ENCODE measurements around the gene SHKBP1. TPM values are rescaled to one million over a fixed set of nuclear protein-coding genes. Genes with fewer than 3 reads are reported as not detected.
A peak's percentile ranks its signal among the peaks of the same experiment; 100 is the strongest.

SHKBP1 gene
- total and polyA plus RNA-seq, 9 of the 15 experiments (the other 6 are each of a cell fraction or from before 2014, with no cell fraction given): 1.2 to 58.1 (median 22.3) TPM

DNA sequence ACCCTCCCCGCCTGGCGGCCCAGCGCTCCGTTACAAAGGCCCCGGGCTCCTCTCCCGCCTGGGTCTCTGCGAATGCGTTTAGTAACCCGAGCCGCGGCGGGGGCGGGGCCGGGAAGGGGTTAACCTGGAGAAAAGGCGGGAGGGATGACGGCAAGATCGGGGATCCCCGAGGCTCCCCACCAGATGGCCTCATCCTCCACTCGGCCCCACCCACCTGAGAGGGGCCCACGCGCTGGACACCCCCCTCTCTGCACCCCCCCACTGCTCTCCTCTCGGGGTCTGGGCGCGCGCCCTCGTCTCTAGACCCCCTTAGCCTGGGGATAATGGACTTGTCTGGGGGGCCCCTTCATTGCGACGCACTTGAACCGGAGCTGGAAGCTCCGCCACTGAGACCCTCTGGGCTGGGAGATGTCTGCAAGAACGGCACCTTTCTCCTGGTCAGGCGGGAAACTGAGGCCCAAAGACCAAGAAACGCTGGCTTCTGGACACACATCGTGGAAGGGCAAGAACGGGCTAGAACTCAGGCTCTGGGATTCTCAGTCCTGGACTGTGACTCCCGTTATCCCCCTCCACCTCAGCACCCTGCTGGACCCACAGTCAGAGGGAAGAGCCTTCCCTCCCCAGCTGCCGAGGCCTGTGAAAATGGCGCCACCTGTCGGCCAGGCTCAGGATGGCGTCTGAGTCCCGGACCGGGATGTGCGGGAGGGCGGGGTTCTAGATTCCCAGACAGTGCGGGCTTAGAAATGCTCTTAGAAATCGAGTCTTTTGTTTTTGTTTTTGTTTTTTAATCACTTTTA lies 21.6 kb downstream of the SHKBP1 start (continued):
- TF ChIP-seq, protein P1, sequence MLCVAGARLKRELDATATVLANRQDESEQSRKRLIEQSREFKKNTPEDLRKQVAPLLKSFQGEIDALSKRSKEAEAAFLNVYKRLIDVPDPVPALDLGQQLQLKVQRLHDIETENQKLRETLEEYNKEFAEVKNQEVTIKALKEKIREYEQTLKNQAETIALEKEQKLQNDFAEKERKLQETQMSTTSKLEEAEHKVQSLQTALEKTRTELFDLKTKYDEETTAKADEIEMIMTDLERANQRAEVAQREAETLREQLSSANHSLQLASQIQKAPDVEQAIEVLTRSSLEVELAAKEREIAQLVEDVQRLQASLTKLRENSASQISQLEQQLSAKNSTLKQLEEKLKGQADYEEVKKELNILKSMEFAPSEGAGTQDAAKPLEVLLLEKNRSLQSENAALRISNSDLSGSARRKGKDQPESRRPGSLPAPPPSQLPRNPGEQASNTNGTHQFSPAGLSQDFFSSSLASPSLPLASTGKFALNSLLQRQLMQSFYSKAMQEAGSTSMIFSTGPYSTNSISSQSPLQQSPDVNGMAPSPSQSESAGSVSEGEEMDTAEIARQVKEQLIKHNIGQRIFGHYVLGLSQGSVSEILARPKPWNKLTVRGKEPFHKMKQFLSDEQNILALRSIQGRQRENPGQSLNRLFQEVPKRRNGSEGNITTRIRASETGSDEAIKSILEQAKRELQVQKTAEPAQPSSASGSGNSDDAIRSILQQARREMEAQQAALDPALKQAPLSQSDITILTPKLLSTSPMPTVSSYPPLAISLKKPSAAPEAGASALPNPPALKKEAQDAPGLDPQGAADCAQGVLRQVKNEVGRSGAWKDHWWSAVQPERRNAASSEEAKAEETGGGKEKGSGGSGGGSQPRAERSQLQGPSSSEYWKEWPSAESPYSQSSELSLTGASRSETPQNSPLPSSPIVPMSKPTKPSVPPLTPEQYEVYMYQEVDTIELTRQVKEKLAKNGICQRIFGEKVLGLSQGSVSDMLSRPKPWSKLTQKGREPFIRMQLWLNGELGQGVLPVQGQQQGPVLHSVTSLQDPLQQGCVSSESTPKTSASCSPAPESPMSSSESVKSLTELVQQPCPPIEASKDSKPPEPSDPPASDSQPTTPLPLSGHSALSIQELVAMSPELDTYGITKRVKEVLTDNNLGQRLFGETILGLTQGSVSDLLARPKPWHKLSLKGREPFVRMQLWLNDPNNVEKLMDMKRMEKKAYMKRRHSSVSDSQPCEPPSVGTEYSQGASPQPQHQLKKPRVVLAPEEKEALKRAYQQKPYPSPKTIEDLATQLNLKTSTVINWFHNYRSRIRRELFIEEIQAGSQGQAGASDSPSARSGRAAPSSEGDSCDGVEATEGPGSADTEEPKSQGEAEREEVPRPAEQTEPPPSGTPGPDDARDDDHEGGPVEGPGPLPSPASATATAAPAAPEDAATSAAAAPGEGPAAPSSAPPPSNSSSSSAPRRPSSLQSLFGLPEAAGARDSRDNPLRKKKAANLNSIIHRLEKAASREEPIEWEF (CRISPR knock-in tag; IDR thresholded peaks at IDR 0.05): no peak
- TF ChIP-seq, protein P2, sequence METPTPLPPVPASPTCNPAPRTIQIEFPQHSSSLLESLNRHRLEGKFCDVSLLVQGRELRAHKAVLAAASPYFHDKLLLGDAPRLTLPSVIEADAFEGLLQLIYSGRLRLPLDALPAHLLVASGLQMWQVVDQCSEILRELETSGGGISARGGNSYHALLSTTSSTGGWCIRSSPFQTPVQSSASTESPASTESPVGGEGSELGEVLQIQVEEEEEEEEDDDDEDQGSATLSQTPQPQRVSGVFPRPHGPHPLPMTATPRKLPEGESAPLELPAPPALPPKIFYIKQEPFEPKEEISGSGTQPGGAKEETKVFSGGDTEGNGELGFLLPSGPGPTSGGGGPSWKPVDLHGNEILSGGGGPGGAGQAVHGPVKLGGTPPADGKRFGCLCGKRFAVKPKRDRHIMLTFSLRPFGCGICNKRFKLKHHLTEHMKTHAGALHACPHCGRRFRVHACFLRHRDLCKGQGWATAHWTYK (CRISPR knock-in tag; IDR thresholded peaks at IDR 0.05): no peak
- TF ChIP-seq, protein P3, sequence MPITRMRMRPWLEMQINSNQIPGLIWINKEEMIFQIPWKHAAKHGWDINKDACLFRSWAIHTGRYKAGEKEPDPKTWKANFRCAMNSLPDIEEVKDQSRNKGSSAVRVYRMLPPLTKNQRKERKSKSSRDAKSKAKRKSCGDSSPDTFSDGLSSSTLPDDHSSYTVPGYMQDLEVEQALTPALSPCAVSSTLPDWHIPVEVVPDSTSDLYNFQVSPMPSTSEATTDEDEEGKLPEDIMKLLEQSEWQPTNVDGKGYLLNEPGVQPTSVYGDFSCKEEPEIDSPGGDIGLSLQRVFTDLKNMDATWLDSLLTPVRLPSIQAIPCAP (CRISPR knock-in tag; IDR thresholded peaks at IDR 0.05; ENCODE audit: borderline replicate concordance): no peak
- peak; percentile 16 to 39; a peak in 1 of 4 replicates for TF ChIP-seq NRF1 (conservative IDR thresholded peaks at IDR 0.05 in 1 of 2, IDR thresholded peaks at IDR 0.05 in 1 of 2)
- TF ChIP-seq POU5F1 (IDR thresholded peaks at IDR 0.05; ENCODE audit: borderline replicate concordance, low read depth, low read length, partially characterized antibody): no peak
- no peak for TF ChIP-seq CBX3 (IDR thresholded peaks at IDR 0.05; ENCODE audit: borderline replicate concordance in 1 of 2, low read length in 2 of 2)
- TF ChIP-seq, protein P4, sequence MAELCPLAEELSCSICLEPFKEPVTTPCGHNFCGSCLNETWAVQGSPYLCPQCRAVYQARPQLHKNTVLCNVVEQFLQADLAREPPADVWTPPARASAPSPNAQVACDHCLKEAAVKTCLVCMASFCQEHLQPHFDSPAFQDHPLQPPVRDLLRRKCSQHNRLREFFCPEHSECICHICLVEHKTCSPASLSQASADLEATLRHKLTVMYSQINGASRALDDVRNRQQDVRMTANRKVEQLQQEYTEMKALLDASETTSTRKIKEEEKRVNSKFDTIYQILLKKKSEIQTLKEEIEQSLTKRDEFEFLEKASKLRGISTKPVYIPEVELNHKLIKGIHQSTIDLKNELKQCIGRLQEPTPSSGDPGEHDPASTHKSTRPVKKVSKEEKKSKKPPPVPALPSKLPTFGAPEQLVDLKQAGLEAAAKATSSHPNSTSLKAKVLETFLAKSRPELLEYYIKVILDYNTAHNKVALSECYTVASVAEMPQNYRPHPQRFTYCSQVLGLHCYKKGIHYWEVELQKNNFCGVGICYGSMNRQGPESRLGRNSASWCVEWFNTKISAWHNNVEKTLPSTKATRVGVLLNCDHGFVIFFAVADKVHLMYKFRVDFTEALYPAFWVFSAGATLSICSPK (IDR thresholded peaks at IDR 0.05; ENCODE audit: borderline replicate concordance): 0 out of 2 replicates have a peak, but pooled peaks have one; percentile 49
- no peak for TF ChIP-seq RFX1 (IDR thresholded peaks at IDR 0.05)
- TF ChIP-seq ZNF253 (CRISPR knock-in tag; conservative IDR thresholded peaks at IDR 0.05): no peak
- TF ChIP-seq HDAC3 (IDR thresholded peaks at IDR 0.05; ENCODE audit: borderline replicate concordance, partially characterized antibody): no peak
- TF ChIP-seq ZNF707 (CRISPR knock-in tag; conservative IDR thresholded peaks at IDR 0.05): no peak
- TF ChIP-seq BDP1 (IDR thresholded peaks at IDR 0.05; ENCODE audit: insufficient read depth, insufficient read length): no peak
- no peak for TF ChIP-seq MTA2 (IDR thresholded peaks at IDR 0.05; ENCODE audit: low read depth)
- TF ChIP-seq CEBPG (CRISPR knock-in tag; IDR thresholded peaks at IDR 0.05): no peak
- TF ChIP-seq CEBPG (tag; conservative IDR thresholded peaks at IDR 0.05 in 1 of 2, IDR thresholded peaks at IDR 0.05 in 1 of 2): no peak

Measured in K562 (cell line).